Embryonic facial prominence (tissue), 1 donor: Measurements from ENCODE around the gene PDHA1.

Source experiments
- DNase-seq: peaks from one replicate; pipeline ENCODE4 v3.0.0-alpha.2; 2016; ENCODE audit errors: extremely low spot score

PDHA1 gene

DNA sequence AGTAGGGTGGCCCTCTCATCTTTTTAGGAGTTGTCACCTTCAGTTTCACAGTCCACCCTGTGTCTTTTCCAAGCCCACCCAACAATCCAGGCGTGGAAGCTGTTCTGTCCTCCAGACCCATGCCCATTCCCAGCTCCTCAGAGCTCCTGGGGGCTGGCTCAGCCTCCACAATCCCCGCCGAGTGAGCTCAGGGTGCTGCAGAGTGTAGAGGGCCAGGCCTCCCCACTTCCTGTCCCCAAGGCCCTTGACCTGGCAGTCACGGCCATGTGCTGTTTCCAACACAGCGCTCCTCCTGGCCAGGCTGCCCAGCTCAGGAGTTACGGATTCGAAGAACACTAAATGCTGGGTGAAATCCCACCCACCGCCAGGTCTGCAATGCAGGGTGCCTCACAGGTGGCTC is 31.8 kb downstream of the PDHA1 start:
- DNase-seq = no peak

DNA sequence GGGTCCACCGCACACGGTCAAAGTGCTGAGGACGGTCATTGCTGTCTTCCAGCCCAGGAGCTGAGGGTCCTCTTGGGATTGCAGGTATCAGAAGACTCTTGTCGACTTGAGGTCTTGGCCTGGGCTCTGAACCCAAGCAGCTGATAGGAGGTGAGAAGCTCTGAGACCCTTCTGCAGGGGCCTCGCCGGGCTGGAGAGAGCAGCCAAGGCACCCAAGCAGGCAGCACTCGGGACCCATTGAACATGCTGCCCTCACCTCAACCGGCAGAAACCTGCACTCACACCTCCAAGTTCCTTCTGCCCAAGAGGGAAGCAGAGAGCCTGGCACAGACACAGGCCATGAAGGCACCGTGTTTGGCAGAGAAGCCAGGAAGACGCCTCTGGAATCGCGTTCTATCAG is 34.1 kb downstream of the PDHA1 start:
- DNase-seq = no peak

DNA sequence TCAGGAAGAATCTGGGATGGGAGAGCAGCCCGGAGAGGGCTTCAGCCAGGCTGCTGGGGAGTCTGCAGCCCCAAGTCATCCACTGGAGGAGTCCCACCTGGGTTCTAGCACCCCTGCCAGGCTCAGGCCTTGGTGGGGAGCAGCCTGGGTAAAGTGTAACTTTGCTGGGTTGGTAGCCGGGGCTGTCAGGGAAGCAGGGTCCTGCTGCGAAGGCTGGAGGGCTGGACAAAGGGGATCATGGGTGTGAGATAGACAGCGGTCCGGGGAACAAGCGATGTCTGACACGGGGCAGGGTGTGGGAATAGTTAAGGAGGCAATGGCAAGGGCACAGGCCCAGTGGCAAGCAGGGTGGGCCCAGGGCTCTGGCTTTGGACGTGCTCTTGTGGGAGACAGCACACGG is 37.6 kb downstream of the PDHA1 start:
- DNase-seq = no peak

DNA sequence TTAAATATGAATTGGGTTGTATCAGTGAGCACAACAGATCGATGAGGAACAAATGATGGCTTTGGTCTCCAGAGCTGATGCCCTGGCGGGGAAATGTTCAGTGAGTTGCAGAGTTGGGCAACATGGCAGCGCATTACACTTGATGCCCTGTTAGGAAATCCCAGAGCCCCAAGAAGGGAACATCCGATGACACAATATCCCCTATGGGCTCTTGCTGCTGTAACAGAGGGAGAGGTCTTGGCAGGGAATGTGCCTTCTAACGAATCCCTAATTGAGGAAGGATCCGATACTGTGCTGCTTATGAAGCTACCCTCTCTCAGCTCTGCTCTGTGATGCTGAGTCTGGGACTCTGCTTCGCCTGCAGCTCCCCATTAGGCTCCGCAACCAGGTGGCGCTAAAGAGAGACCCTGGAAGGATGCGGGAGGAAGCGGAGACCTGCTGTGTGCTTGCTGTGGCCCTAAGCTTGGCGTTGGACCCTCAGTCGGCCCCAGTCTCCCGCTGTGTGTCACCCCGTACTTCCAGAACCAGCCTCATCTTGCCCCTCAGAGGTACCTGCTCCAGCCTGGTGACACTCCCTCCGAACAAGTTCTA is 38.9 kb downstream of the PDHA1 start:
- DNase-seq = no peak

DNA sequence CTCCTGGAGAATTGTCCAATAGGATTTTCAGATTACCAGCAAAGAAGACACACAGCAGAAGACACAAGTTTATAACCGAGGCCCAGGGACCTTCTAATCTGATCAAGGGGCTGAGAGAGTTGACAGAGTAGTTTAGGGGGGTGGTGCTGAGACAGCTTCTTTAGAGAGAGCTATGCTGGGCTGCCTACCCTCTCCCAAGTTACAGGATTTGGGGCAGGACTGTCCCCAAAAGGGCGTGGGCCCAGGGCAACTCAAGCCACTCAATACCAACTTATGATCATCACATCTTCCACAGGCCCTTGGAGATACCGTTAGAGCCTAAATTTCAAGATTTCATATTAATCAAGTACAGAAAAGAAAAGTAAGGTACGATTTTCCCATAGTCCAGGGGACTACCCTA is 43.0 kb downstream of the PDHA1 start:
- DNase-seq = no peak

DNA sequence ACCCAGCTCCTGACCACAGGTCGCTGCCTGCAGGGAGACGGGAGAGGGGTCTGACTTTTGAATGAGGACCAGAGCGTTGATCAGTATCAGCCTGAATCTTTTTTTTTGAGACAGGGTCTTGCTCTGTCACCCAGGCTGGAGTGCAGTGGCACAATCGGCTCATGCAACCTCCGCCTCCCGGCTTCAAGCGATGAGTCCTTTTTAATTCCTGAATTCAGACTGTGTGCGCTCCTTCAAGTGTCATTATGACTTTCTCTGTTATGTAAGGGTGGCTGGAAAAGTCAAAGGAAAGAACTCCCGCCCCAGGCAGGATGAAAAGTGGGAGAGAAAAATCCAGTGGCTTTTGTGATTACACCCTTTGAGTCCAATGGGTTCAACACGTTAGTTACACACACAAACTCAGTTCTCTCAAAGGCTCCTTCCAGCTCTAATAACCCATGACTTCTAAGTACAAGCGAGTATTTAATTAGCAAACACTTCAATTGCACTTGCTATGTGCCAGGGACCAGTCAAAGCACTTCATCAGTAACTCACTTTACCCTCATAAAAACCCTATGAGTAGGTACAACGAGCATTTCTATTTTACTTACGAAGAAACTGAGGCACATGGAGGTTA is 44.4 kb downstream of the PDHA1 start:
- no peak for DNase-seq

DNA sequence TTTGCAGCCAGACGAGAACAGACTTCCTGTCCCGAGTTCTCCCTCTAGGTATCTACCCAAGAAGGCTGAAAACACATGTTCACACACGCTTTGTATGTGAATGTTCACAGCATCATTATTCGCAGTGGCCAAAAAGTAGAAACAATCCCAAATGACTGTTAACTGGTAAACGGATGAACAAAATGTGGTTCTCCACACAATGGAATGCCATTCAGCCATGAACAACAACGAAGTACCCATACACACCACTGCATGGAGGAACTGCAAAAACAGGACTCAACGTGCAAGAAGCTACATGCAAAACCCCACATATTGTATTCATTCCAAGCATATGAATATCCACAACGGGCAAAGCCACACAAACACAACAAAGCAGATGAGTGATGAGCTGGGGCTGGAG is 45.0 kb downstream of the PDHA1 start:
- no peak for DNase-seq

DNA sequence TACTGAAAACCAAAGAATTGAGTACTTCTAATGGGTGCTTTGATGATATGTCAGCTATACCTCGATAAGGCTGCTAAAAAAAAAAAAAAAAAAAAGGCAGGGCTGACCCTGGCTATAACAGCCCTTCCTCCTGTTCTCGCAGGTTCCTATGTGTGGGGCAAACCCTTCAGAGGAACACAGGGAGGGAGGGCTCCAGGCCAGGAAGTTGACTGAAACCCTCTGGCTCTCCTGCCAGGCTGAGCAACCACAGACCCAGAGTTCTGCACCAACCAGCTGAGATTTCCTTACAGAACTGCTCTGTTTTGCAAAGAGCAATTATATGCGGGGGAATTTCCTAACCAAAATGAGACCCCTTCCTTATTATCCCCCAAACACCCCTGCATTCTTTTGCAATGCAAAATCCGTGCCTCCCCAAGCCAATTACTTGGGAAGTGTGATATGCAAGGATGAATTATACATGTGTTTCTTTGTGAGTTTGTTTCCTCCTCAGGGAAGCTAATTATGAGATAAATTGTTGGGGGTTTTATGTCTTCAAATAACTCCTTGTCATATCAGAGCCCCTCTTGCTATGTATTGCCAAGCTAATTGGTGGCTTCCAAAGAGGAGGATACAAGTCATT is 45.6 kb downstream of the PDHA1 start:
- no peak for DNase-seq

DNA sequence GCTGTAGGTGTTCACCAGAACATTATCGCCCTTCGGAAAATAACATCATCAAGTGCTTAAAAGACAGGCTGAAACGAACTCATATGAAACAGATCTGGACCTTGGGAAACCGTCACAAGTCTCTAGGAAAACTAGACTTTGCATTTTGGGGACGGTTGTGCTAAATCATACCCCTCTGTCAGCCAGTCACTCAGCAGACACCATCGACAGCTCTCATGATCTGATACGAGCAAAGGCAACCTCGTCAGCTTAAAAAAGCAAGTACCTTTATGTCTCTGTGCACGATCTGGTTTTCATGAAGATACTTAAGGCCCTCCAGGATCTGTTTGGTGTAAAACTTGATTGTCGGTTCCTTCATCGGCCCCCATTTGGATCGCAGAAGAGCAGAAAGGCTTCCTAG is 48.4 kb downstream of the PDHA1 start:
- no peak for DNase-seq

DNA sequence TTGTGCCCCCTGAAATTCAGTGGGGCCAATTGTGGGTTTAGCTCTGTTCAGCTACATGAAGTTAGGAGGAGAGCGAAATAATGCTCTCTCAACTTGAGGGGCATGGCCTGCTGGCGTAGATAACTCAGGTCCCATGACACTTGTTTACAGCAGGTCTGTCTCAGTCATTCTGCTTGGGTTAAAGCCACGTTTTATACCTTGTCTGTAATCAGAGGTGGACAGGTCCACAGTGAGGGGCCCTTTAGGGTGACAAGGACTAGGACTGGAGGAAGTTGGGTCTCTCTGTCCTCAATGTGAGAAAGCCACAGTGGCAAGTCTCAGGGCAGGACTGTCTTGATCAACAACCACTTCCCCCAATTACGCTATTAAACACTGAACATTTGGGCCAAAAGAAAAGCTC is 49.0 kb downstream of the PDHA1 start:
- DNase-seq = no peak

DNA sequence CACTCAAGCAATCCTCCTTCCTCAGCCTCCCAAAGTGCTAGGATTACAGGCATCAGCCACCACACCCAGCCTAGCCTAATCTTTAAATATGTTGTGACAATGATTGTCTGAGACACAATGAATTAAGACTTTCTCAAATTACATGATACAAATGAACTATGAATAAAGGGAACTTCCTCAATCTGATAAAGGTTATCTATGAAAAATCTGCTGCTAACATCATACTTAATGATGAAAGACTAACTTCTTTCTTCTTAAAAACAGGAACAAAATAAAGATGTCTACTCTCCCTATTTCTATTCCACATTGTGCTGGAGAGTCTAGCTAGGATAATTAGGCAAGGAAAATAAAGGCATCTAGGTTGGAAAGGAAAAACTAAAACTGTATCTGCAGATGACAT is 60.0 kb downstream of the PDHA1 start:
- no peak for DNase-seq

DNA sequence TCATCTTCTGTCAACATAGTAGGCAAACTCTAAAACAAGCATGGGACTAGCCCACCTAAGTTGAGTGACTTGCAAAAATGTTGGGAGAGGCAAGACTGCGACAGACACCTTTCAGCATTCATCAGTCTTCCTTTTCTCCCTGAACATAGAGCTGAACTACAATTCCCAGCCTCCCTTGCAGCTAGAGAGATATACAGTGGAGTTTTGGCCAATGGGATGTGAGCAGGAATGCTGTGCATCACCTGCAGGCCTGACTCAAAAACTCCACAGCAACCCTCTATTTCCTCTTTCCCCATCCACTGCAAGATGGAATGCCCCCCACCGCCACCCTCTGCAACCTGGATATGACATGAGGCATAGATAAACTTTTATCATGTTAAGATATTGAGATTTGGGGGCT is 66.5 kb downstream of the PDHA1 start:
- no peak for DNase-seq
